Osteocyte (in vitro differentiated cells): ENCODE results near the gene ITPR1. TPM values are rescaled to one million over a fixed set of nuclear protein-coding genes. Genes with fewer than 3 reads are reported as not detected.
"Not testable (repeated sequence)": the region's sequence is repeated elsewhere in the genome, so short reads cannot be mapped to it uniquely, and the experiment has no call there.

ENCODE experiments used
- DNase-seq: peaks from one replicate; pipeline ENCODE4 v3.0.0; 2021; ENCODE audit warnings: mixed read lengths; ENCODE audit not compliant: unreplicated experiment; ENCODE audit errors: extremely low spot score
- H3K27ac Mint-ChIP-seq: one replicate; pipeline ENCODE4 v1.8.0; 2021; ENCODE audit warnings: mild to moderate bottlenecking, mixed read lengths; ENCODE audit not compliant: unreplicated experiment
- H3K27me3 Mint-ChIP-seq: one replicate; pipeline ENCODE4 v1.8.0; 2021; ENCODE audit warnings: mixed read lengths; ENCODE audit not compliant: unreplicated experiment
- H3K36me3 Mint-ChIP-seq: one replicate; pipeline ENCODE4 v1.8.0; 2021; ENCODE audit warnings: mixed read lengths; ENCODE audit not compliant: unreplicated experiment
- H3K4me1 Mint-ChIP-seq: one replicate; pipeline ENCODE4 v1.8.0; 2021; ENCODE audit warnings: mixed read lengths; ENCODE audit not compliant: unreplicated experiment
- H3K4me3 Mint-ChIP-seq: one replicate; pipeline ENCODE4 v1.8.0; 2021; ENCODE audit warnings: mild to moderate bottlenecking, moderate library complexity, mixed read lengths; ENCODE audit not compliant: unreplicated experiment
- H3K9me3 Mint-ChIP-seq: one replicate; pipeline ENCODE4 v1.8.0; 2021; ENCODE audit warnings: mixed read lengths; ENCODE audit not compliant: unreplicated experiment
- total RNA-seq: library from RNA; stranded (reverse); gene quantifications from 2 replicates; pipeline ENCODE4 v1.2.1, GENCODE V29; 2021
- TF ChIP-seq, protein P1 (sequence below): fragments of 200-600 bp; sonication (generic); IDR thresholded peaks from 2 replicates; pipeline ENCODE4 v1.5.0; 2021; ENCODE audit warnings: antibody characterized with exemption, mild to moderate bottlenecking, moderate library complexity

The ITPR1 gene
- total RNA-seq, 1 donor from 2014 or later, result 34.3 TPM

DNA sequence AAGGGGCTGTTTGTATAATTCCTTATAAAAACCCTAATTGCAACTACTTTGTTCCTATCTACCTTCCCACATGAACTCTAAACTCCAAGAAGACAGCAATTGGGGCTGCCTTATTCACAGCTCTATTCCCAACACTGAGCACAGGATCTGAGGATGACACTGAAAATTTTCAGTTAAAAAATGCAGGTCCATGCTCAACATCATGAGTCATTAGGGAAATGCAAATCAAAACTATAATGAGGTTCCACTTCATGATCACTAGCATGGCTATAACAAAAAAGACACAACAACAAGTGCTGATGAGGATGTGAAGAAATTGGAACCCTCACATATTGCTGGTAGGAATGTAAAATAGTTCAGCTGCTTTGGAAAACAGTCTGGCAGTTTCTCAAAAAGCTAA lies 39.0 kb upstream of the ITPR1 start:
- no peak overlapping the region for H3K4me3 Mint-ChIP-seq

DNA sequence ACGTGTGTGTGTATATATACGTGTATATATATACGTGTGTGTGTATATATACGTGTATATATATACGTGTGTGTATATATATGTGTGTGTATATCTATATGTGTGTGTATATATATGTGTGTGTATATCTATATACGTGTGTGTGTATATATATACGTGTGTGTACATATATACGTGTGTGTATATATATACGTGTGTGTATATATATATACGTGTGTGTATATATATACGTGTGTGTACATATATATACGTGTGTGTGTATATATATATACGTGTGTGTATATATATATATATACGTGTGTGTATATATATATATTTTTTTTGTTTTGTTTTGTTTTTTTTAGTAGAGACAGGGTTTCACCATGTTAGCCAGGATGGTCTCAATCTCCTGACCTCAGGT lies 36.4 kb upstream of the ITPR1 start:
- DNase-seq, H3K9me3 Mint-ChIP-seq, H3K27ac Mint-ChIP-seq, H3K4me1 Mint-ChIP-seq, H3K36me3 Mint-ChIP-seq, H3K27me3 Mint-ChIP-seq, H3K4me3 Mint-ChIP-seq: not testable (repeated sequence)

More for the DNA sequence above, 39.0 kb upstream of the ITPR1 start:
- TF ChIP-seq, protein P1, sequence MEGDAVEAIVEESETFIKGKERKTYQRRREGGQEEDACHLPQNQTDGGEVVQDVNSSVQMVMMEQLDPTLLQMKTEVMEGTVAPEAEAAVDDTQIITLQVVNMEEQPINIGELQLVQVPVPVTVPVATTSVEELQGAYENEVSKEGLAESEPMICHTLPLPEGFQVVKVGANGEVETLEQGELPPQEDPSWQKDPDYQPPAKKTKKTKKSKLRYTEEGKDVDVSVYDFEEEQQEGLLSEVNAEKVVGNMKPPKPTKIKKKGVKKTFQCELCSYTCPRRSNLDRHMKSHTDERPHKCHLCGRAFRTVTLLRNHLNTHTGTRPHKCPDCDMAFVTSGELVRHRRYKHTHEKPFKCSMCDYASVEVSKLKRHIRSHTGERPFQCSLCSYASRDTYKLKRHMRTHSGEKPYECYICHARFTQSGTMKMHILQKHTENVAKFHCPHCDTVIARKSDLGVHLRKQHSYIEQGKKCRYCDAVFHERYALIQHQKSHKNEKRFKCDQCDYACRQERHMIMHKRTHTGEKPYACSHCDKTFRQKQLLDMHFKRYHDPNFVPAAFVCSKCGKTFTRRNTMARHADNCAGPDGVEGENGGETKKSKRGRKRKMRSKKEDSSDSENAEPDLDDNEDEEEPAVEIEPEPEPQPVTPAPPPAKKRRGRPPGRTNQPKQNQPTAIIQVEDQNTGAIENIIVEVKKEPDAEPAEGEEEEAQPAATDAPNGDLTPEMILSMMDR, result no peak
- no peaks in the 10 kb centered on the region for H3K4me1 Mint-ChIP-seq
- H3K36me3 Mint-ChIP-seq, result peaks cover 9% of the 10 kb centered on the region
- no peak for DNase-seq
- no peaks in the 10 kb centered on the region for H3K27me3 Mint-ChIP-seq
- no peaks in the 10 kb centered on the region for H3K9me3 Mint-ChIP-seq
- no peak overlapping the region for H3K27ac Mint-ChIP-seq

DNA sequence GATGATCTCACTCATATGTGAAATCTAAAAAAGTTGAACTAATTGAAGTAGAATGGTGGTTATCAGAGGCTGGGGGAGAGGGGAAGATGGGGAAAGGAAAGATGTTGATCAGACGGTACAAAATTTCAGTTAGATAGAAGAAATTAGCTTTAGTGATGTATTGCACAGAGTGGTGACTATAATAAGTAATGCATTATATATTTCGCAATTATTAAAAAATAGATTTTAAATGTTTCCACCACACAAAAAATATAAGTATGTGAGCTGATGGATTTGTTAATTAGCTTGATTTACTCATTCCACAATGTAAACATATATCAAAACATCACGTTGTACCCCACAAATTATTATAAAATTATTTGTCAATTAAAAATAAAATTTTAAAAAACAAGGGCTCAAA lies 34.2 kb upstream of the ITPR1 start:
- Mint-ChIP-seq H3K27me3 (no peaks in the 10 kb centered on the region), H3K9me3 (no peaks in the 10 kb centered on the region), H3K4me3 (no peak overlapping the region), H3K27ac (no peak overlapping the region), H3K4me1 (no peaks in the 10 kb centered on the region), H3K36me3 (no peaks in the 10 kb centered on the region)
- DNase-seq, result no peak
- TF ChIP-seq, protein P1, result no peak

DNA sequence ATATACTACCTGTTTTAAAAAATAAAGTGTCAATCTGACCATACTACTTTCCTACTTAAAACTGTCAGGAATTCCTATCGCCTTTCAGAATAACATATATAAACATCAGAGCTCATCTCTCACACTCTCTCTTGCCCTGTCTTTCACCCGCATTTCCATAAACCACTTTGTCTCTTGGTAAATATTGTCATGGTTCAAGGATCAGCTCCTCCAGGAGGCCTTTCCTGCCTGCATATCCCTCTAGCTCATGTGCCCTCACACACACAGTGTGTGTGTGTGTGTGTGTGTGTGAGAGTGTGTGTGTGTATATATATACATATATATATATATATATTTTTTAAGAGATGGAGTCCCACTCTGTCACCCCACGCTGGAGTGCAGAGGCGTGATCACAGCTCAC lies 32.8 kb upstream of the ITPR1 start:
- no peaks in the 10 kb centered on the region for H3K27me3 Mint-ChIP-seq
- H3K4me1 Mint-ChIP-seq, result no peaks in the 10 kb centered on the region
- no peak overlapping the region for H3K27ac Mint-ChIP-seq
- no peak overlapping the region for H3K4me3 Mint-ChIP-seq
- no peaks in the 10 kb centered on the region for H3K36me3 Mint-ChIP-seq
- no peak for DNase-seq
- H3K9me3 Mint-ChIP-seq, result no peaks in the 10 kb centered on the region
- TF ChIP-seq, protein P1, result no peak

DNA sequence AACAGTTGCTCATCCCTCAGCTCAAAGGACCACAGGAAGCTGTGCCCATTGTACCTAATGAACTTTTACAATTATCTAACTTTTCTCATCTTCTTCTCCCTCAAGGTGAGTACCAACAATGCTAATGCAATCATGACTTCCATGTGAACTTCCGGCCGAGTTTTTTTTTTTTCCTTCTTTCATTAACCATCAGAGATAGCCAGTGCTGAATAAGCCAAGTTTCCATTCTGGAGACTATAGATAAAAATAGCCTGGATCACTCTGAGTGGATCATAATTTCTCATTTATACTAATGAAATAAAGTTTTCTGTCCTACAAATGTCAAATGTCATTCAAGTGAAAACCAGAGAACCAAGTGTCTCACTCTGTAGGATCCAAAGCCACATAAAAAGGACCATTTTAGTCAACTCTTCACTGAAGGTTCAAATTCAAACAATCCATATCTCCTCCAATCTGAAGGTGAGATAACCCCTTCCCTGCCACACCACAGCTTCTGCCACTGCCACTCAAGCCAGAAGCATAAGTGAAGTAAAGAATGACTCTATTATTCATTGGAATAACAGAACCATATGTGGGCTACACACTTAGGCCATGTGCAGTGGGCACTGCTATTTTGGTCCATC lies 31.6 kb upstream of the ITPR1 start:
- DNase-seq, result no peak
- Mint-ChIP-seq H3K27ac (no peak overlapping the region), H3K9me3 (no peaks in the 10 kb centered on the region), H3K4me1 (peaks cover 6% of the 10 kb centered on the region), H3K36me3 (no peaks in the 10 kb centered on the region), H3K4me3 (no peak overlapping the region), H3K27me3 (no peaks in the 10 kb centered on the region)
- TF ChIP-seq, protein P1, result no peak
